GM10266 (cell line): ENCODE data around the gene ENTPD6.

ENCODE experiments used
- DNase-seq: peaks from one replicate; pipeline ENCODE4 v3.0.0; 2012; ENCODE audit errors: extremely low spot score
- CTCF ChIP-seq: IDR thresholded peaks from 2 replicates; pipeline ENCODE4 v1.5.1; 2012; ENCODE audit warnings: mild to moderate bottlenecking, low read depth; ENCODE audit not compliant: control insufficient read depth, insufficient read depth; ENCODE audit errors: missing control alignments

ENTPD6 gene

GRCh38 chr20:25247956-25248785, 52.7 kb downstream of the ENTPD6 start, which contains the start of gene PYGB:
Gene PYGB, plus strand, starts transcription at chr20:25248085. Its CDS starts 94 bp downstream, at chr20:25248179.
- no peak for TF ChIP-seq CTCF
- DNase-seq, result peak; percentile 99

DNA sequence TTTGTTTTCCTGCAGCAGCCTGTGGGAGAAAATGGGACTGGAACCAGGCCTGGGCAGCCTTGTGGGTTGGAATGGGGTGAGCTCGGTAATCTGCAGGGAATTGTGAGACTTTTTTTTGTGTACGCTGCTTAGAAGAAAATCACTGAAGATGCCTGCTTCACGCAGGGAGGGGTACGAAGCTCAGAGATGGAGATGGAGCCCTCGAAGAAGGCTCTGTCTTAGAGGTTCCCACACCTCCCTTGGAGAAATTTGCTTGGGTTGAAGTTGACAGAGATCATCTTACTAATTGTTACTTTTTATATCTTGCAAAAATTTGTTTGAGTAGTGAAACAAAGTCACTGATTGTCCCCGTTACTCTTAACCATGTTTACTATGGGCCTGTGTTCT, 53.3 kb downstream of the ENTPD6 start:
- no peak for DNase-seq

GRCh38 chr20:25249198-25249931, 53.9 kb downstream of the ENTPD6 start:
- no peak for DNase-seq
- no peak for TF ChIP-seq CTCF

More for the DNA sequence above, 53.3 kb downstream of the ENTPD6 start:
- TF ChIP-seq CTCF, result no peak

DNA sequence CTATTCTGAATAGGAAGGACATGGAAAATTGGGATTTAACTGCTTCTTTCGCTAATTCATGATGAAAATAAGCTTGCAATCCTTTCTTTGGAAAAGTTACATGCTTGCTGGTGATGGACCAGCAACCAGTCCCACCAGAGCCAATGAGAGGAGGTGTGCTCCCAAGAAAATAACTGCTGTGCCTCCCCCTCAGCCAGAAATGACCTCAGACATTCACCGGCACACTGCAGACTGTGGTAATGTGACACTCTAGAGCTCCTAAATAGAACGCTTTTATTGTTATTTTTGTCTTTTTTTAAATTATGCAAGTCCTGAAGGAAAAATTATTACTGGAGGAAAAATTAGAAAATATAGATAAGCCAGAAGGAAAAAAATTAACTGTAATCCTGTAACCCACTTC, 55.0 kb downstream of the ENTPD6 start:
- DNase-seq, result no peak
- TF ChIP-seq CTCF, result no peak

- DNase-seq, result no peak
- no peak for TF ChIP-seq CTCF
These were observed 55.5 kb downstream of the ENTPD6 start for GRCh38 chr20:25251019-25251418.

DNA sequence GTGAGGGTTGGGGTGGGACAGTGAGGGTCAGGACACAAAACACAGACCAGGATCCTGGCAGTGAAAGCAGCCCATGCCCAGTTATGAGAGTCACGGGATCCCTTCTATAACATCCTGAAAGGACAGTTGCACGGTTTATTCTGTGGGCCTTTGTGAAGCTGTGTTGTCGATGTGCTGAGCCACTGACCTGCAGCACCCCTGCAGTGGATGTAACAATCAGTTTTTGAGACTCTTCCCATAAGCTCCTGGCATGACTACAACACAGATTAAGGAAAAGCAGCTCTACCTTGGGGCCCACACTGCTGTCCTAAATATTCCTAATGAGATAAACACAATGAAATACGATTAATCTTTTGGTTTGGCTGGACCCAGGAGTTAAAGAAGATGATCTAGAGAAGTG, 56.0 kb downstream of the ENTPD6 start:
- DNase-seq, result no peak
- TF ChIP-seq CTCF, result no peak

DNA sequence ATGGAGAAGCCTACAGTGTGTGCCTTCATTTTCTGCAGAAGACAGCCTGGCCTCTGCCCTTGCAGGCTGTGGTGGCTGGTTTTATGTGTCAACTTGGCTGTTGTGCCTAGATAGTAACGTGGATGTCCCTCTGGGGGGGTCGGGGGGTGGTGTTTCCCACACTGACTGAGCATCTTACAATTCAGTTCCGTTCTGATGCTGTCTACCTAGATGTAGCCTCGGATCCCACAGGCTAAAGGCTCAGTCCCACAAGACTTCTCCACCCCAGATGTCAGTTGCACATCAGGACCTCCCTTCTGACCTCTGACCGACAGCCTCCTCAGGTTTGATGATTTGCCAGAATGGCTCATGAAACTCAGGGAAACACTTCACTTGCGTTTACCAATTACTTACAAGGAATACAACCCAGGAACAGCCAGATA, 56.7 kb downstream of the ENTPD6 start:
- DNase-seq, result no peak
- TF ChIP-seq CTCF, result no peak
